Body of pancreas (tissue), 4 donors: ENCODE measurements around the gene SYP. TPM values are rescaled to one million over a fixed set of nuclear protein-coding genes. Genes with fewer than 3 reads are reported as not detected.

Source experiments
- ATAC-seq: fragments of 150-250 bp; one replicate; pipeline ENCODE4 v1.9.1; 2016
- DNase-seq, 4 donors: peaks; one replicate each; pipeline ENCODE4 v3.0.0-alpha.2; 2019
- H3K27ac ChIP-seq, 4 donors: fragments of 200-600 bp; sonication (generic); 1 replicate in 3 of 4; 2 replicates in 1 of 4; pipeline versions ENCODE4 v1.5.1 to v1.6.1; 2016 to 2019; ENCODE audit warnings: mild to moderate bottlenecking in 1 of 4, mixed read lengths in 1 of 4, moderate library complexity in 1 of 4
- H3K27me3 ChIP-seq, 2 donors: fragments of 200-600 bp; sonication (generic); one replicate each; pipeline ENCODE4 v1.6.0; 2016; ENCODE audit warnings: mild to moderate bottlenecking in 1 of 2
- H3K36me3 ChIP-seq, 2 donors: fragments of 200-600 bp; sonication (generic); replicated peaks in 1 of 2; 2 replicates each; pipeline ENCODE4 v1.5.1; 2016; ENCODE audit warnings: low read depth in 2 of 2; ENCODE audit not compliant: insufficient read depth in 1 of 2
- H3K4me1 ChIP-seq: fragments of 200-600 bp; sonication (generic); one replicate; pipeline ENCODE4 v1.6.0; 2016
- H3K4me3 ChIP-seq, 2 donors: fragments of 200-600 bp; sonication (generic); 1 replicate in 1 of 2; 2 replicates in 1 of 2; pipeline ENCODE4 v1.5.1; 2016 to 2019
- H3K9me3 ChIP-seq, 3 donors: fragments of 200-600 bp; sonication (generic); 1 replicate in 2 of 3; 2 replicates in 1 of 3; pipeline ENCODE4 v1.5.1; 2016
- POLR2A ChIP-seq, 3 donors: fragments of 450-650 bp; IDR thresholded peaks; one replicate each; pipeline ENCODE4 v1.6.1; 2016; ENCODE audit warnings: antibody characterized with exemption in 3 of 3, mild to moderate bottlenecking in 2 of 3
- WGBS, 2 donors: methylation state at CpG; one replicate each; pipeline ENCODE4 v1.1.5; 2017; 5-methylcytosine and 5-hydroxymethylcytosine counted together
- intact Hi-C: fragments of 100-400 bp; cut with DNase I; formaldehyde crosslinking; loops from one replicate; pipeline ENCODE4 v1.15.1; 2023
- total RNA-seq, 2 donors: library from RNA; depleted of rRNA; stranded (reverse); fragments of >200 nt; gene quantifications; one replicate each; pipeline ENCODE4 v1.1.0, GENCODE V29; 2016
- TF ChIP-seq, protein P1 (sequence below), 7 experiments: fragments of 450-650 bp in 4 of 7; fragments of 200-600 bp in 3 of 7; sonication (generic) in 3 of 7; IDR thresholded peaks; one replicate each; pipeline ENCODE4 v1.5.1; 2016 to 2019; ENCODE audit warnings: antibody characterized with exemption in 7 of 7

Gene SYP
- total RNA-seq, 2 donors from 2014 or later: 5.4 to 6.6 TPM

DNA sequence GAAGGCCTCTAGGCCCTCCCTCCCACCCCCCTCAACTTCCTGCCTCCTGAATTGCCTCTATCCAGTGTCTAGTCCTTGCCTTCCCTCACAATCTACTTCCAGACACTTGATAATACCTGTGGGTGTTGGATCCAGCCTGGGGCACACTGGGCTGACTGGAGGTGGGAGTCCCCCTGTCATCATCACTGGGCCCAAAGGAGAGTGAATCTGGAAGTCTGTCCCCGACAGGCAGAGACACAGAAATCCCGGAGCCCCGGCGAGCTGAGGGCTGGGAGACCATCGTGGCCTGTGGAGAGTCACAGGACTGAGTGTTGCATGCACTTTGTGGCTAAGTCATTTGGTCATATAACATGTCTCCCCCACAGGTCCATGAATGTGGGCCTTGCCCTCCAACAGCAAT lies 8.4 kb upstream of the SYP start:
- H3K27me3 ChIP-seq: no peaks in the 10 kb centered on the region

DNA sequence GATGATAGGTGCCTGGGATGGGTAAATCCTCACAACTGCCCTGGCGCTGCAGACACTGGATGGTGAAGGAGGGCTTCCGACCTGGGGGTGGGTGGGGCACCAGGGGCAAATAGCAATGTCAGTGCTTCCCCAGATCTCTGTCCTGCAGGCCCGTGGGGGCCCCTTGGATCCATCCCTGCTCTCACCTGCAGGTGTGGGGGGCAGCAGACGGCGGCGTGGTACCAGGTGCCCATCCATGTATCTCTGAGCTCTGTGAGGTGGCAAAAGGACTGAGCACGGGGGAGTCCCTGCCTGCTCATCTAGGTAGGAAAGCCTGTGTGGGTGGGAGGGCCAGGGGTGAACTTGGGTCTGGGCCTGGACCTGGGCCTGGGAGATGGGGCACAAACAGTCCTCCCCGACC lies 6.5 kb upstream of the SYP start:
- no peaks in the 10 kb centered on the region for H3K27me3 ChIP-seq
- WGBS, 2 donors: 91 to 100% methylated on average over 1 to 6 of the region's 8 CpGs
- H3K27ac ChIP-seq: no peak overlapping the region
- peaks cover 2% of the 10 kb centered on the region for H3K4me1 ChIP-seq
- no peak overlapping the region for H3K4me3 ChIP-seq
- no peak for DNase-seq
- H3K36me3 ChIP-seq: no peaks in the 10 kb centered on the region
- no peaks in the 10 kb centered on the region for H3K9me3 ChIP-seq
- TF ChIP-seq, protein P1, sequence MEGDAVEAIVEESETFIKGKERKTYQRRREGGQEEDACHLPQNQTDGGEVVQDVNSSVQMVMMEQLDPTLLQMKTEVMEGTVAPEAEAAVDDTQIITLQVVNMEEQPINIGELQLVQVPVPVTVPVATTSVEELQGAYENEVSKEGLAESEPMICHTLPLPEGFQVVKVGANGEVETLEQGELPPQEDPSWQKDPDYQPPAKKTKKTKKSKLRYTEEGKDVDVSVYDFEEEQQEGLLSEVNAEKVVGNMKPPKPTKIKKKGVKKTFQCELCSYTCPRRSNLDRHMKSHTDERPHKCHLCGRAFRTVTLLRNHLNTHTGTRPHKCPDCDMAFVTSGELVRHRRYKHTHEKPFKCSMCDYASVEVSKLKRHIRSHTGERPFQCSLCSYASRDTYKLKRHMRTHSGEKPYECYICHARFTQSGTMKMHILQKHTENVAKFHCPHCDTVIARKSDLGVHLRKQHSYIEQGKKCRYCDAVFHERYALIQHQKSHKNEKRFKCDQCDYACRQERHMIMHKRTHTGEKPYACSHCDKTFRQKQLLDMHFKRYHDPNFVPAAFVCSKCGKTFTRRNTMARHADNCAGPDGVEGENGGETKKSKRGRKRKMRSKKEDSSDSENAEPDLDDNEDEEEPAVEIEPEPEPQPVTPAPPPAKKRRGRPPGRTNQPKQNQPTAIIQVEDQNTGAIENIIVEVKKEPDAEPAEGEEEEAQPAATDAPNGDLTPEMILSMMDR (IDR thresholded peaks at IDR 0.05): no peak
- no peak for TF ChIP-seq POLR2A (IDR thresholded peaks at IDR 0.05)
- ATAC-seq: no peak
- intact Hi-C loops: no loop called here

More for the DNA sequence above, 8.4 kb upstream of the SYP start:
- no peak for ATAC-seq
- no peak for DNase-seq
- Histone ChIP-seq H3K27ac (no peak overlapping the region), H3K4me1 (no peaks in the 10 kb centered on the region), H3K36me3 (no peaks in the 10 kb centered on the region), H3K4me3 (no peak overlapping the region), H3K9me3 (no peaks in the 10 kb centered on the region)
- no CpG with 5 or more reads among the region's 5 CpGs for WGBS, 2 donors
- intact Hi-C loops: no loop called here
- no peak for TF ChIP-seq POLR2A (IDR thresholded peaks at IDR 0.05)
- TF ChIP-seq, protein P1 (IDR thresholded peaks at IDR 0.05): no peak

GRCh38 chrX:49205443-49205842 lies 5.5 kb upstream of the SYP start:
- TF ChIP-seq, protein P1 (IDR thresholded peaks at IDR 0.05): no peak
- no peak for TF ChIP-seq POLR2A (IDR thresholded peaks at IDR 0.05)
- no peaks in the 10 kb centered on the region for H3K9me3 ChIP-seq
- no peak overlapping the region for H3K27ac ChIP-seq
- H3K36me3 ChIP-seq: no peaks in the 10 kb centered on the region
- ATAC-seq: no peak
- peaks cover 13% of the 10 kb centered on the region for H3K4me1 ChIP-seq
- H3K4me3 ChIP-seq: no peak overlapping the region
- intact Hi-C loops: no loop called here
- H3K27me3 ChIP-seq: no peaks in the 10 kb centered on the region
- WGBS, 2 donors: 71 to 76% methylated on average over 3 to 7 of the region's 13 CpGs
- no peak for DNase-seq

- Histone ChIP-seq H3K36me3 (no peaks in the 10 kb centered on the region), H3K27me3 (no peaks in the 10 kb centered on the region), H3K4me1 (peaks cover 15% of the 10 kb centered on the region), H3K9me3 (no peaks in the 10 kb centered on the region), H3K27ac (no peak overlapping the region), H3K4me3 (no peak overlapping the region)
- TF ChIP-seq POLR2A (IDR thresholded peaks at IDR 0.05): no peak
- TF ChIP-seq, protein P1 (IDR thresholded peaks at IDR 0.05): no peak
- WGBS, 2 donors: 56 to 78% methylated on average over 4 of the region's 4 CpGs
- ATAC-seq: no peak
- no peak for DNase-seq
- intact Hi-C loops: no loop called here
Observed at GRCh38 chrX:49204709-49205108, 4.7 kb upstream of the SYP start.

DNA sequence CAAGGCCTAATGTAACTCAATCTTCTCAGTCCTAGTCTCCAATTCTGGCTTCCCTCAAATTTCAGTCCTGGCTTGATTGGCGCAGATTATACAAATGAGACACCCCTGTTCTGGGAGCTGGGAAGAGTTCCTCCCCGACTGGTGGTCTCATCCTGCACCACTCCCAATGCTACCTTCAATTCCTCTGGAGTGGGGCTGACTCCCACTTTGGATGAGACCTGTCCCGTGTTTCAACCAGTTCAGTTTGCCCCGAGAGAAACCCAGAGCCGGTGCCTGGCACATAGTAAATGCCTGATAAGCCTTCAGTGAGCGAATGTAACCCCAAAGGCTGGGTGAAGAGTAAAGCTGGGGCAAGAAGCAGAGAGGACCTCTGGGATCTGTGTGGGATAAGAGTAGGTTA lies 4.0 kb upstream of the SYP start:
- H3K9me3 ChIP-seq: no peaks in the 10 kb centered on the region
- no peak for DNase-seq
- H3K4me1 ChIP-seq: peaks cover 15% of the 10 kb centered on the region
- no peaks in the 10 kb centered on the region for H3K36me3 ChIP-seq
- ATAC-seq: no peak
- 76 to 94% methylated on average over 2 to 6 of the region's 6 CpGs for WGBS, 2 donors
- H3K27me3 ChIP-seq: no peaks in the 10 kb centered on the region
- no peak for TF ChIP-seq POLR2A (IDR thresholded peaks at IDR 0.05)
- TF ChIP-seq, protein P1 (IDR thresholded peaks at IDR 0.05): no peak
- intact Hi-C loops: no loop called here
- H3K4me3 ChIP-seq: no peak overlapping the region
- H3K27ac ChIP-seq: no peak overlapping the region
